Epithelial cell of prostate (primary cell): ENCODE results near the gene DPY19L3.
"Not testable (repeated sequence)": the region's sequence is repeated elsewhere in the genome, so short reads cannot be mapped to it uniquely, and the experiment has no call there.

ENCODE experiments used
- DNase-seq: peaks from one replicate; pipeline ENCODE4 v3.0.0-alpha.2; 2011; ENCODE audit warnings: low read depth, low spot score
- H3K27ac ChIP-seq: fragments of 450-650 bp; 2 replicates; pipeline ENCODE4 v1.5.1; 2017; ENCODE audit warnings: mild to moderate bottlenecking

The DPY19L3 gene

GRCh38 chr19:32483574-32483973 is 78.0 kb downstream of the DPY19L3 start:
- no peak overlapping the region for H3K27ac ChIP-seq
- no peak for DNase-seq

DNA sequence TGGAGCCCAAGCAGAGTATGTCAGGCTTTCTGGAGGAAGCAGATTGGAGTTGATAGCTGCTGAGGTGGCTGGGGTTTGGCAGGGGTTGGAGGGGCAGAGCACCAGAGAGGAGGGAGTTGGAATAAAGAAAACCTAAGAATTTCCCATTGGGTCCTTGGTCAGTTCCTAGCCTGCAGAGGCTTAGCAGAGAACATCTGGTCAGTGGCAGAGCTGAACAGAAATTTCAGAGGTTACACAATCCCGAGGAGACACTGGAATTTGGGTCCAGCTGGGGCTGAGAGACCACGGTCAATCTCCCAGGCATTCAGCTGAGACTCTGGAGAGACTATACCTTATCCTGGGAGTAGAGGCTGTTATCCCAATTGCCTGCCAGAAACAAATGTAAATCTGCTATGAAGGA is 84.4 kb downstream of the DPY19L3 start:
- DNase-seq = no peak
- no peak overlapping the region for H3K27ac ChIP-seq

GRCh38 chr19:32497391-32497790 is 91.8 kb downstream of the DPY19L3 start:
- no peak overlapping the region for H3K27ac ChIP-seq
- DNase-seq = no peak

DNA sequence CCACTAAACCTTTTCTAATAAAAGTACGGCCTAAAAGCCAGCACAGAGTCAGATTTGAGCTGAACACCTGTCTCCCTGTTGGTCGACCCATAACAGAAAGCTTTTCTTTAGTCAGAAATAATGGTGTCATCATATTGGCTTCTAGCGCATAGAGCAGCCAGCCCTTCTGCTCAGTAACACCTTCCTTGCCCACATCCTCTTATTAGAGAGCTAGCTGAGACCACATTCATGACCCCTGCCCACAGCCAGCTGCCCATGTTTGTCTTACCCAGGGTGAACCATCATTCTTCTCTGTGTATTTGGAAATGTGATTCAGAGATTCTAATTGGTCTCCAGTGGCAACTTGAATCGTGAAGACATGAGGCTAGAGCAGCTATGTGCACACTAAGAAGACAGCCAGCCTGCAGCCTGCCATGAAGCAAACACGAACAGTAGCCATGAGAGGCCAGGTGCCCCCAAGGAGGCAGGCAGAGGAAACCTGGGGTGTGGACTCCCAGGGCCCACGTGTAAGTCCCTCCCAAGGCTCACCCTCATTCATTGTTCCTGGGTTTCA is 93.2 kb downstream of the DPY19L3 start:
- no peak overlapping the region for H3K27ac ChIP-seq
- no peak for DNase-seq

DNA sequence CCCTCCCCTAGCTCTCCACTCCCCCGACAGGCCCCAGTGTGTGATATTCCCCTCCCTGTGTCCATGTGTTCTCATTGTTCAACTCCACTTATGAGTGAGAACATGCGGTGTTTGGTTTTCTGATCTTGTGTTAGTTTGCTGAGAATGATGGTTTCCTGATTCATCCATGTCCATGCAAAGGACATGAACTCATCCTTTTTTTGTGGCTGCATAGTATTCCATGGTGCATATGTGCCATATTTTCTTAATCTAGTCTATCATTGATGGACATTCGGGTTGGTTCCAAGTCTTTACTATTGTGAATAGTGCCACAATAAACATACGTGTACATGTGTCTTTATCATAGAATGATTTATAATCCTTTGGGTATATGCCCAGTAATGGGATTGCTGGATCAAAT is 106.9 kb downstream of the DPY19L3 start:
- H3K27ac ChIP-seq, DNase-seq: not testable (repeated sequence)

DNA sequence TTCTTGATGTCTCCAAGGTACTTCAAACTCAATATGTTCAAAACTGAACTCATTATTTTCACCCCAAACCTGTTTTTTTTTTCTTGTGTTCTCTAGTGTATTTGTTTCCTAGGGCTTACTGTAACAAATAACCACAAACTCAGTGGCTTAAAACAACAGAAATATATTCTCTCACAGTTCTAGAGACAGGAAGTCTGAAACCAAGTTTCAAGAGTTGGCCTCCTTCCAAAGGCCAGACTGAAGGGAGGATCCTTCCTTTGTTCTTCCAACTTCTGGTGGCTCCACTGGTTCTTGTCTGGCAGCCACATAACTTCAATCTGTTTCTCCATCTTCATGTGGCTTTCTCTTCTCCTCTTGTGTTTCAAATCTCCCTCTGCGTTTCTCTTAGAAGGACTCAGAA is 113.5 kb downstream of the DPY19L3 start:
- no peak overlapping the region for H3K27ac ChIP-seq
- no peak for DNase-seq

- H3K27ac ChIP-seq = no peak overlapping the region
- no peak for DNase-seq
Measured at GRCh38 chr19:32522967-32523366, 117.4 kb downstream of the DPY19L3 start.

GRCh38 chr19:32526895-32527294 is 121.3 kb downstream of the DPY19L3 start:
- H3K27ac ChIP-seq = no peak overlapping the region
- DNase-seq = no peak

DNA sequence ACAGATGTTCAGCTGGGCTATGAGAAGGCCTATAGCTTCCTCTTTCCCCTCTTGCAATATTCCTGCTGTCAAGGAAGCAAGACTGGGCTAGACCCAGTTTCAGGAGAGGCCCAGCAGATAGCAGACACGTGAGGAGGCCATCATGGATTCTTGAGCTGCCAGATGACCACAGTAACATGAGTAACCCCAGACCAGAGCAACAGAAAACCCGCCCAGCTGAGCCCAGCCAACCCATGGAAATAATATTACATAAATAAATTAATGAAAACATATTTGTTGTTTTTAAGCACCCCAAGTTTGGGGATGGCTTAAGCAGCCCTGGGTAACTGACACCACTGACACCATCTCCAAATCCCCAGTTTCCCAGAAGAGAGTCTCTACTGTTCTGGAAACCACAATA is 125.2 kb downstream of the DPY19L3 start:
- H3K27ac ChIP-seq = no peak overlapping the region
- DNase-seq = no peak

DNA sequence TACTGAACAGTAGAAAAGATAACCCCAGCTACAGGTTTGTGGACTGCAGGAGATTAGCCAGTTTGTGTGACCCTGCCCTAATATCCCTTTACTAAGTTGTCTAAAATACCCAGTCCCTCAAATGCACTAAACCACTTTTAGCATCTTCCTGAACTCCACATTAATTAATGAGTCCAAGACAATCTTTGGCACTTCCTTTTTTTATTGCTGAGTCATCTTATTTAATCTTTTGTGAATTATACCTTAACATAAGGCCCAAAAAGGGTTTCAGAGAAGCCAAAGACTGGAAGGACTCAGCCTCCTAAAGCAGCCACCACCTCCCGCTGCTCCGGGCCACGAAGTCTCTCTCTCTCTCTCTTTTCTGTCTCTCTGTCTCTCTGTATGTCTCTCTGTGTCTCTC is 126.7 kb downstream of the DPY19L3 start:
- no peak overlapping the region for H3K27ac ChIP-seq
- DNase-seq = no peak
